GM12872 (cell line): ENCODE measurements around the gene MYLK.

Experiments used
- TF ChIP-seq, protein P1 (sequence below): IDR thresholded peaks from 3 replicates; pipeline ENCODE4 v1.5.1; 2011; ENCODE audit warnings: low read depth, mild to moderate bottlenecking, low read length, moderate library complexity; ENCODE audit not compliant: insufficient read depth

MYLK gene

DNA sequence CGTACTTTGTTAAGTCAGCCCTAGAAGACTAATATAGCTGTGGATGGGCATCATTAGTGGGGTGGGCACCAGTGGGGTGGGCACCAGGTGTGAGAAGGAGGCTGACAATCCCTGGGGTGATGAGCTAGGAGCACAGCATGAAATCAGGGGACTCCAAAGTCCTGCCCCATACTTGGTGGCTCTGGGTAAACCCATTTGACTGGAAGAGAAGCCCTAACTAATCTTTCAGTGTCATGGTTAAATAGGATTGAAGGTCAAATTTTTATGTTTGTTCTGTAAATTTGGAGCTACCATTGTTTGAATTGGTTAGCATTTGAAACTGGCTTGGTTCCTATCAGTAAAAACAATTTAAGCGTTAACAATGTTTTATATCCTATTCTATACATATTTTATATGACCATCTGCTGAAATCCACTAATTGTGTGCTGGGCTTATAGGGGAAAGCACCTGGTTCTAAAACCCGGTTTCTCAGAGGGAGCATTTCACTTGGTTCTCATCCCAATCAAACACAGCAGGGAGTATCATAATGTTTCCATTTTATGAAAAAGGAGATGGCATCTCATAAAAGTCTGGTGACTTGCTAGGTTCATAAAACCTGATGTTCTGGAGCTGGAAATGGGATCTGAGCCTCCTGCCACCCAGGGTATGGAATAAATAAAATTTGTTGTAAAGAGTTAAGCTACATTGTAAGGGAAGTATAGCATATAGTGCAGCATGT, 211.5 kb downstream of the MYLK start:
- TF ChIP-seq, protein P1, sequence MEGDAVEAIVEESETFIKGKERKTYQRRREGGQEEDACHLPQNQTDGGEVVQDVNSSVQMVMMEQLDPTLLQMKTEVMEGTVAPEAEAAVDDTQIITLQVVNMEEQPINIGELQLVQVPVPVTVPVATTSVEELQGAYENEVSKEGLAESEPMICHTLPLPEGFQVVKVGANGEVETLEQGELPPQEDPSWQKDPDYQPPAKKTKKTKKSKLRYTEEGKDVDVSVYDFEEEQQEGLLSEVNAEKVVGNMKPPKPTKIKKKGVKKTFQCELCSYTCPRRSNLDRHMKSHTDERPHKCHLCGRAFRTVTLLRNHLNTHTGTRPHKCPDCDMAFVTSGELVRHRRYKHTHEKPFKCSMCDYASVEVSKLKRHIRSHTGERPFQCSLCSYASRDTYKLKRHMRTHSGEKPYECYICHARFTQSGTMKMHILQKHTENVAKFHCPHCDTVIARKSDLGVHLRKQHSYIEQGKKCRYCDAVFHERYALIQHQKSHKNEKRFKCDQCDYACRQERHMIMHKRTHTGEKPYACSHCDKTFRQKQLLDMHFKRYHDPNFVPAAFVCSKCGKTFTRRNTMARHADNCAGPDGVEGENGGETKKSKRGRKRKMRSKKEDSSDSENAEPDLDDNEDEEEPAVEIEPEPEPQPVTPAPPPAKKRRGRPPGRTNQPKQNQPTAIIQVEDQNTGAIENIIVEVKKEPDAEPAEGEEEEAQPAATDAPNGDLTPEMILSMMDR: no peak

DNA sequence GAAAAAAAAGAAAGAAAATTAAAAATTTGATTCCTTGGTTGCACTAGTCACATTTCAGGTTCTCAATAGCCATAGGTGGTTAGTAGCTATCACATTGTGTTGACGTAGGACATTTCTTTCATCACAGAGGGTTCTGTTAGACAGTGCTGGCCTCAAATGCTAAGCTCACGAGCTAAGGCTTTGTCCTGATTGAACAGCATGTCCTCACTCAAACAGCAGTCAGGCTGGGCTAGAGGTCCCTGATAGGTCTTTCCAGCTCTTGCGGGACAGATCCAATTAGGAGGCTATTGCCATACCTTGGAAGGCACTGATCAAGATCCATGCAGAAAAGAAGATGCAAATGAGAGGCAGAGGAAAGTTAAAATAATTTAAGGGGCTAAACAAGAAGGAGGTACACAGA, 213.4 kb downstream of the MYLK start:
- TF ChIP-seq, protein P1: no peak

DNA sequence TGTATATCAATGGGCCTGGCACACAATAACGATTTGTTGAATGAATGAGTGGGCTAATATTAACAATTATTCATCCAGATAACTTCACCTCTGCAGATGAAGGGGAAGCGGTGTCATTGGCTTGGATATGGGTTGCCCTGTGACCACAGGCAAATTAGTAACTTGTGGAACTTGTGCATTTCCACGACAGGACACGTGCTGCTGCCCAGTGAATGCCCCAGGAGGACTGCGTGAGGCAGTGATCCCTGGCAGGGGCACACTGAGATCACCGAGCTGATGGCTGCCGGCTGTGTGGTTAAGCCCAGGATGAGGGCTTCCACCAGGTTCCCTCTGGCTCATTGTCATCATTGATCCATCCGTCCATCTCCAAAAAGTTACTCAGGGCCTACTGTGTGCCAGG, 215.2 kb downstream of the MYLK start:
- TF ChIP-seq, protein P1: no peak

DNA sequence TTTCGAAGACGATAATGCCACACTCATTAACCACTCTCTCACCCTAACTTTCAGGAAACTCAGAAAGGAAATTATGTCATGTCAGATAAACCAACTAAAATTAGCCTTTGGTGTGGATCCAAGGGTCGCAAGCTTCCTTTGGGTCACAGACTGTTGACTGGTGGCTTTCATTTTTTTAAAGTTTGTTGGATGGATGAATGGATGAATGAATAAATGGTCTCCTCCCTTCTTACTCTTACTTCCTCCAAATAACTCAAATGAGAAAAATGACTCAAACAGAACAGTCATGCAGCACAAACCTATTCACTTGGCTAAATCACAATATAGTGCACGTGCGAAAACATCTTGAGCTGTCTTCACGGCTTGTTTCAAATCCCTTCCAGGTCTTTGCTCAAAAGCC, 216.3 kb downstream of the MYLK start:
- TF ChIP-seq, protein P1: no peak

DNA sequence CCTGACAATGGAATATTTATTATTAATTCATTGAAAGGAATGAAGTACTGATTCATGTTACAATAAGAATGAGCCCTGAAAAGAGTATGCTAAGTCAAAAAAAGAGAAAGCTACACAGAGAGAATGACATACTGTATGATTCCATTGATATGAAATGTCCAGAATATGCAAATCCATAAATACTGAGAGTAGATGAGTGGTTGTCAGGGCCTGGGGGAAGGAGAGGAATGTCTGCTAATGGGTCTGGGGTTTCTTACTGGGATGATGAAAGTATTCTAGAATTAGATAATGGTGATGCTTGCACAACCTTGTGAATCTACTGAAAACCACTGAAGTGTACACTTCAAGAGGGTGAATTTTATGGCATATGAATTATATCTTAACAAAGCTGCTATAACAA, 219.4 kb downstream of the MYLK start:
- TF ChIP-seq, protein P1: no peak

DNA sequence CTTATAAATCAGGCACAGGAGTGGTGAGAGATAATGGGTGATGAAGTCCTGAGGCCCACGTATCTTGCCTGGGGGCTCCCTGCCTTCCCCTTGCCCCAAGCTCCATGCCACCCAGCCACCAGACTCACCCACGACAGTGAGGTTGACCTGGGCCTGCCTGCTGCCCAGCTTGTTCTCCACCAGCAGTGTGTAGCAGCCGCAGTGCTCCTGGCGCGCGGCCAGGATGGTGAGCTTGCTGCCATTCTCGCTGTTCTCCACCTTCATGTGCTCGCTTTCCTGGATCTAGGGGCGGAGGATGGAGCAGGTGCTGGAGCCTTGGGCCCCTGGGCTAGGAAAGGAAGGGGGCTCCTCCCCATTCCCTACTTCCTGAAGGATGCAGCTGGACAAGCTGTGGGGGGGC, 220.2 kb downstream of the MYLK start:
- TF ChIP-seq, protein P1: no peak

DNA sequence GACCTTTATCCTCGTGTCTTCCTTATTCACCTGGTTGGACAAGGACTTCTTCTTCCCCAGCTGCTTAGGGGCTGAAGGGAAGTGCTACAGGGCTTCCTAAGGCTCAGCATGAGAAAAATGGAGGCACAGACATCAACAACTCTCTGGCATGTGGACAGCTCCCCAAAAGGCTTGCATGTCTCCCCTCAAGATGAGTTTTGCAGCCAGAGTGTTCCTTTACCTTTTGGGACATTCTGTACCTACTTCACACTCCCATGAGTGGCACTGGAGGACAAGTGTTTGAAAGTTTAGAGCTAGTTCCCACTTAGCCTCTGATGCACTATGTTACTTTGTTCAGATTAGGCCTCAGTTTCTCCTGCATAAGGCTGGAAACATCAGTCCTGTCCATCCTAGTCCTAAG, 222.2 kb downstream of the MYLK start:
- TF ChIP-seq, protein P1: no peak

DNA sequence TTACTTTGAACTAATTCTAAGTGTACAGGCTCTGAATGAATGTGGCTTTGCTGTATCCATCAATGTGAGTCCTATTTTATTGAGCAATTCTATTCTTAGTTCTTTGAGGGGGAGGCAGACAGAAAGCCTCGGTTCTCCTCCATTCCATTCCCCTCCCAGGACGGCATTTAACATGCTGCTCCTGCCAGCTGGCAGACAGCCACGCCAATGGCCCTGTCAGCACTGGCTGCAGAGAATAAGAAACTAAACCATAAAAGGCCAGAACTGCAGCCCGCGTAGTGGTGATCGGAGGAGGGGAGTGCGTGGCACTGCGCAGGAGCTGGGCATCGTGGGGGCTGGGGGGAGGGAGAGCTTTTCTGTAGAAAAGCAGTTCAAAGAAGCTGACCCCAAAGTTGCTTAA, 223.2 kb downstream of the MYLK start:
- TF ChIP-seq, protein P1: no peak
